ENCODE measurements around the gene SPO11.

Gene SPO11

DNA sequence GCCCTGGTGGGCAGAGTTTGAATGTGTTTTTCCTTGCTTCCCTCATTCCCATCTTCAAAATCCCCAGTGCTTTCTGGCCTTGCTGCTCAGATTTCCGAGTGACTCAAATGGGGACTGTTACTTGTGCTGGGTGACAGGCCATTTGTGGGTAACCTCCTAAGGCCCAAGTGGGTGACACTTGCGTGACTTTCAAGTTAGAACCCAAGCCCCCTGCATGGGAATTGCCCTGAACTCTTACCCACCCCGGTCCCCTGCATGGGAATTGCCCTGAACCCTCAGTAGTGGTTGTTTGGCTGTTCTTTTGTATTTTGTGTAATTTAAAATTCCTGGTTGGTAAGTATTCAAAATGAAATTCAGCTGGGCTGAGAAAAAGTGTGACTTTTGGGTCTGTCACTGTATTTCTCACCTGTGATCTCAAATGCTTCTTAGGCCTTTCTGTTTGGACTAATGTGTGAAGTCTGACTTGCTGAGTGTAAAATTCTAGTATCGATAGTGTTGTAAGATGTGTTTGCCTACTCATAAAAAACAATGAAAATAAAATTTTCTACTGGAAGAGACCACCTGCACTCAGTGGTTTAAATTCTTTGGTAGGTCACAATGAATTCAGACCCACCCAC is 49.2 kb downstream of the SPO11 start:
- no peak for DNase-seq

DNA sequence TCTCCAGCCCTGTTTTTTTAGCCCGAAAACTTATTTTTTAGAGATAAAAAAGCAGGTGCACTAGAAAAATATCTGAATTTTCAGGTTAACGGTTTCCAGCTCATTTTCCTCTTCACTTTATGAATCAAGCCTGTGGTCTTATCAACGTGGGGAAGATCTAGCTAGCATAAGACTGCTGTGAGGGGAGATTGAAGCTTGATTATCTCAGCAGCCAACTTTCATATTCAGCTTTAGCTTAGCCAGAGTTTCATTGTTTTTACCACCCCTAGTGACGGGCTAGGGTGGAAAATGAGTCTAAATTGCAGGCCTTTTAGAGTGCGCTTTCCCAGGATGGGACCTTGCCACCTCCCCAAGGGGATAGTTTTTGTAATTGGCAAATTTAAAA is 49.7 kb downstream of the SPO11 start:
- no peak for DNase-seq

DNA sequence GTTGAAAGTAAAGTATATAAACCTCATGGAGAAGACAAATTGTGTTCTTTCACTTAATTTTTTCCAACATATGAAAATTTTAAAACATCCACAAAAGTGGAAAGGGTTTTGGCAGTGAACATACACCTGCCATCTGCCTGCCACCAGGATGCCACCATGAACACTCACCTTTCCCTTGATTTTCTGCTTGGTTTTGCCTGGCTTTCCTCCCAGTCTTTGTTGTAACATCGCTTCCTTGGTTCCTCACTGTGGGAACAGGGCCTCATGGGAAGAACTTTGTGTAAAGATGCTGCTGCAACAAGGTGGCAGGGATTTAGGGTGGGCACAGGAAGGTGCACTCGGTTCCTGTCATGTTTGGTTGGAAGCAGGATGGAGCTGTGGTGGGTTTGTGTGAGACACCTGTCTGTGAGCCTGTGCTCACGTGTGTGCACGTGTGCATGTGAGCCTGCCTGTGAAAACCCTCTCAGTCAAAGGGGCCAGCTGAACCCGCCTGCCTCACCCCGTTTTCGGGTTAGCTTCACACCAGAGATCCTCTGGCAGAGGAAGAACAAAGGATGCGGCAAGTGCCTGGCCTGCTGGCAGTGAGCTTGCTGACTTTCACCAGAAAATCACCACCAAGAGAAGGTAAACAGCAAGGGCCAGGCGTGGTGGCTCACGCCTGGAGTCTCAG is 50.6 kb downstream of the SPO11 start:
- DNase-seq, result no peak

DNA sequence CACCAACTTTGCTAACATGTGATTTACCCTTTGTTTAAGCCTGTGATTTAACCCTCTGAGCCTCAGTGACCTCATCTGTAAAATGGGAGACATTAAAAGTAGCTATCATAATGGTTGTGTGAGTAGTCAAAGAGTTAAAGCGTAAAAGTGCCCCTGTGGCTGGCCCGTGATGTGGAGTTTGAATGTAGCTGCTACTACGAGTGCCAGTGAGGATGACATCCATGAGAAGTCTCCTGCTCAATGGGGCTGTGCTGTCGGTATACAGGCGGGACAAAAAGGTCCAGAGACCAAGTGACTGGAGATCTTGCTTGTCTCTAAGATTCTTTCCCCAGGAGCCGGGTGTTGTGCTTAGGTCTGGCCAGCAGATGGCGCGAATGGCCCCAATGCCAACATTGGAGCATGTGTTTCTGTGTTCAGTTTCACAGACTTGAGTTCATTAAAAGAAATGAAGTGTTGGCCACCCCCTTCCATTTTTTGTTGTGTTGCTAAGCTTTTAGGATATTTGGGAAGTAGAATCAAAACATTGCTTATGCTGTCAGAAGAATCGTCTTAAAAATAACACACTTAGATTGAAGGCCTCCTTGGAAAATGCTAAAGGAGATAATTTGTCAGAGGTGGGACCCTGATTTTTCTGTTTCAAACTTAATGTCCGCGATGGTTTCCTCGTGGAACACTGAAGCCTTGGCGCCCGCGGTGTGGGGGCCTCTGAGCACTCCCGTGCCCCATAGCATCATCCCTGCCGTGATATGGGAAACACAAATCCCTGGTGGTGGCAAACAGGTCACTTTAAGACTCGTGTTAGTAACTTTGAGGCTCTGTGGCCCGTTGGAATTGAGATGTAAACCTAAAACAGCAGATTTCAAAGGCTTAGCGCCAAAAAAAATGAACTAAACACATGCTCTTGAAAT is 52.2 kb downstream of the SPO11 start:
- DNase-seq, result peak; percentile 87

DNA sequence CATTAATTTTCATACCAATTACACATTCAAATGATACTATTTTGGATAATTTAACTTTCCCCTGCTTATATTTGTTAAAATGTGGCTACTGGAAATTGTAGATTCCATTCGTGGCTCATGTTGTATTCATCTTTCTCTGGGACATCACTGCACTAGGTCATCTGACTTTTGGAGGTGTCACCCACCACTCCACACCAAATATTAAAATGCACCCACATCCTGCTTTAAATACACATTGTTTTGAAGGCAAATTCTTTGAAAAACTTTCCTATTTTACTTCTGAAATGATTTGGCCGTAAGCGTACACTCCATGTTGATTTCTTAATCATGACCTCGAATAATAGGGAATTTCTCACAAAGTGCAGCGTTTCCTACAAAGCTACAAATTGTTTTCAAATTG is 52.9 kb downstream of the SPO11 start:
- no peak for DNase-seq

DNA sequence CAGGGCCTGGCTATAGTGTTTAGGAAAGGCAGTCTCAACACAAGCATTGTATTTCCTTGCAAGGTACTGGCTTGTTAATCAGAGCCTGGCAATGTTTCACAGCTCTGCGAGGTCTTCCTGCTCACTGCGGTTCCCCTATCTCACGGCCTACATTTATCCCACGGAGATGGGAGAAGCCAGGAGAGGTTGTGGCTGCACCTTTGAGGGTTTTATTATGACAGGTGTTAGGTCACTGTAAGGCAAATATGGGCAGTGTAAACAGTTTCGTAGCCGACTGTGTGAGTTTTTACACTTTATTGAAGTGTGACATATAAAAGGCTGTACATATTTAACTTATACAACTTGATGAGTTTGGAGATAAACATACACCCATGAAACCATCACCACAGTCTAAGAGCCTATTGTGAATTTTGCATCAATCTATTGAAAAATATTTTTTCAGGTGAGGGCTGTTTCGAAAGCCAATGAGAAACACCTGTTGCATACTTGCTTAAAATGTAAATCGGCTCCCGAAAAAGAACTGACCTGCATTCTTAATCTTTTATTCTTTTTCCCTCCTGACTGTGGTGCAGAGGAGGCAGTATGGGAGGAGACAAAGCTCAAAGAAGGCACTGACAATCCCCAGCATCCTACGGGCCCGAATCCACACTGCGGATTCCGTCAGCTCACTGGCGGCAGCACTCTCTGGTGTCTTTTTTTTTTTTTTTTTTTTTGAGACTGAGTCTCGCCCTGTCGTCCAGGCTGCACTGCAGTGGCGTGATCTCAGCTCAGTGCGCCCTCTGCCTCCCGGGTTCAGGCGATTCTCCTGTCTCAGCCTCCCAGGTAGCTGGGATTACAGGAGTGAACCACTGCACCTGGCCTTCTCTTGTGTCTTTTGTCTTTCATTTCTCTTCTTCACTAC is 54.1 kb downstream of the SPO11 start:
- no peak for DNase-seq

DNA sequence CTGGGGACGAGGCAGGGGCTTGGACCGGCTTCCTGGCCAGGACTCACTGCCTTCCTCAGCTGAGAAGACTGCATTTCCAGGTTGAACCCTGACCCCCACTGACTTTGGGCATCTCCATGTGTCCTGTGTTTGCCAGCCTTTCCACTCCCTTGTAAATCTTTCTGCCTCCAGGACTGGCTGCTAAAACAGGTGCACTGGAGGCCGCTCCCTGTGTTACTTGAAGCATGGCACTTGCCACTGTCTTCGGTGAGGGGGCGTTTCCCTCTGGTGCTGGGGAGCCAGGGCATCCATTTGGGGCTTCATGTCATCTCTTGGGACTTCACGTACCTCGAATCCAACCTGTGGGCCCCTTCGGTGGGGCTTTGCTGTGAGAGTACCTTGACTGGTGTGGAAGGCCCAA is 54.9 kb downstream of the SPO11 start:
- no peak for DNase-seq

DNA sequence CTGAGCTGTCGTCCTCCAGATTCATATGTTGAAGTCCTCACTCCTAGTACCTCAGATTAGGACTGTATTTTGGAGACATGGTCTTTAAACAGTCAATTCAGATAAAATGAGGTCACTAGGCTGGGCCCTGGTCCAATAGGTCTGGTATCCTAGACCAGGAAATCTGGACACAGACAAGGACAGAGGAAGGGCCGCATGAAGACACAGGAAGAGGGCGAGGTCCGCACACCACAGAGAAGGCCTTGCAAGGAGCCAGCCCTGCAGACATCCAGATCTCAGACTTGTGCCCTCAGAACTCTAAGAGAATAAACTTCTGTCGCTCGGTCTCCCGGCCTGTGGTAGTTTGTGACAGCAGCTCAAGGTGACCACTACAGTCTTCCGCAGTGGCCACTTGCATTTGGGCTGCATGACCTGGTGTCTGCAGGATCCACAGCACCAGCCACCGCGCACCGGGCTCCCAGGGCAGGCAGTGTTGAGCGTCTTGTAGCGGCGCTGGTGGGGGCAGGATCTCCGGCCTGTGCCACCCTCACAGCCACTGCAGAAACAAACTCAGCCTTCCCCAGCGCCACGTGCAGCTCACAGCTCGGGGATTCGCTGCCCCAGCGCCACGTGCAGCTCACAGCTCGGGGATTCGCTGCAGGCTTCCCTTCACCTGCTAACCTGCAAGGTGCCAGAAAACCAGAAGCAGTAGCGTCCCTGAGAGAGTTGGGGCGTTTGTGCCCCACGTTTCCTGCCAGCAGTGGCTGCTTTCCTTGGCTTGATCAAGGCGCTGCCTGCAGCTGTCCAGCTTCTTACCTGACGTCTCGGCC is 55.6 kb downstream of the SPO11 start:
- no peak for DNase-seq

DNA sequence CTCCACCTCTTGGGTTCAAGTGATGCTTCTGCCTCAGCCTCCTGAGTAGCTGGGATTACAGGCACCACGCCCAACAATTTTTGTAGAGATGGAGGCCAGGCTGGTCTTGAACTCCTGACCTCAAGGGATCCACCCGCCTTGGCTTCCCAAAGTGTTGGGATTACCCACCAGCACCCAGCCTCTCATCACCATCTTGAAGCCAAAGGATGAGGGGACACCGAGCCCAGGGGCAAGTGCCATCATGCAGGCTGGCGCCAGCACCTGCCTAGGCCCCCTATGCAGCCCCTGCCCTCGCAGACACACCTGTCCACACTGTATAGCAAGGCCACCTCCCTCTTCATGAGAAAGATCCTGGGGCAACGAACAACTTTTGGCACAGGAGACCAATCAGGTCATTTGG is 56.3 kb downstream of the SPO11 start:
- DNase-seq, result no peak

DNA sequence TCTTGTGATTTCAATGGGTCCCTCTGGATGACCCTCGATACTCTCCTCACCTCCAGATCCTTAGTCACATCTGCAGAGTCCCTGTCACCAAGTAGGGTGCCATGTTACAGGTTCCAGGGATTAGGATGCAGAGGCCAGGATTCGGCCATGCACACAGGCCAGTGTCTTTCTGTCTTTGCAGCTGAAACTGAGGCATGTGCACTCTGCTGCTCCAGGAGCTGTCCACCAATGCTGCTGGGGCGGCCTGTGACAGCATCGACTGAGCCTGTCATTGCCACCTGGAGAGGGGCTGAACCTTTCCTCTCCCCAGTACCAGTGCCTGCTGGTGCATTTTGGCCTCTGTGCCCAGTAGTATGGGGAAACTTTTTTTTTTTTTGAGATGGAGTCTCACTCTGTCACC is 57.2 kb downstream of the SPO11 start:
- no peak for DNase-seq

DNA sequence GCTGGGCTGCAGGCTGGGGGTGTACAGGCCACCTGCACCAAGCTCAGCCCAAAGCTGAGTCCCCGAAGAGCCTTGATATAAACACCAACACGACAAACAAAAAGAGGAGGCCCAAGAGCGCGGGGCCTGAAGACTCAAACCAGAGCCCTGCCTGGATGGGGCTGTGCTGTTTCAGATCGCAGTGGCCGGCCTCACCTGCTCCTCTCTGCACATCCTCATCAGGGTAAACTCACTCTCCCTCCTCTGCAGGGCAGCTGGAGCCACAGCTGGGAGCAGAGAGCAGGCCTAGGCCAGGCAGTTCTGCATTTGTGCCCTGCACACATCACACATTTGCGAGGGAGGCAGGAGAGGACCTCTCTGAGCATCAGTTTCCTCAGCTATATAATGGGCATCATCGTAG is 57.9 kb downstream of the SPO11 start:
- no peak for DNase-seq

DNA sequence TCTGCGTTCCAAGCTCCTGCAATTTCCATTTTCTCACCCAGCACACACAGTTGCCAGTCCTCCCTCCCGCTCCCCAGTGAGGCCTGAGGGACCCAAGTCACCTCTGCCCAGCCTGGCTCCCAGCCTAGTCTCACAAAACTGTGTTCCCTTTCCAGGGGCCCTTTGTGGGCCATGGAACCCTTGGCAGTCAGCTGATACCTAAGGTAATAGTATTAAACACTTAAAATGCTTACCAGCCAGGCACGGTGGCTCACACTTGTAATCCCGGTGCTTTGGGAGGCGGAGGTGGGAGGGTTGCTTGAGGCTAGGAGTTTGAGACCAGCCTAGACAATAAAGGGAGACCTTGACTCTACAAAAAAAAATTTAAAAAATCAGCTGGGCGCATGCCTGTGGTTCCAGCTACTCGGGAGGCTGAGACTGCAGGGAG is 58.4 kb downstream of the SPO11 start:
- DNase-seq, result no peak

DNA sequence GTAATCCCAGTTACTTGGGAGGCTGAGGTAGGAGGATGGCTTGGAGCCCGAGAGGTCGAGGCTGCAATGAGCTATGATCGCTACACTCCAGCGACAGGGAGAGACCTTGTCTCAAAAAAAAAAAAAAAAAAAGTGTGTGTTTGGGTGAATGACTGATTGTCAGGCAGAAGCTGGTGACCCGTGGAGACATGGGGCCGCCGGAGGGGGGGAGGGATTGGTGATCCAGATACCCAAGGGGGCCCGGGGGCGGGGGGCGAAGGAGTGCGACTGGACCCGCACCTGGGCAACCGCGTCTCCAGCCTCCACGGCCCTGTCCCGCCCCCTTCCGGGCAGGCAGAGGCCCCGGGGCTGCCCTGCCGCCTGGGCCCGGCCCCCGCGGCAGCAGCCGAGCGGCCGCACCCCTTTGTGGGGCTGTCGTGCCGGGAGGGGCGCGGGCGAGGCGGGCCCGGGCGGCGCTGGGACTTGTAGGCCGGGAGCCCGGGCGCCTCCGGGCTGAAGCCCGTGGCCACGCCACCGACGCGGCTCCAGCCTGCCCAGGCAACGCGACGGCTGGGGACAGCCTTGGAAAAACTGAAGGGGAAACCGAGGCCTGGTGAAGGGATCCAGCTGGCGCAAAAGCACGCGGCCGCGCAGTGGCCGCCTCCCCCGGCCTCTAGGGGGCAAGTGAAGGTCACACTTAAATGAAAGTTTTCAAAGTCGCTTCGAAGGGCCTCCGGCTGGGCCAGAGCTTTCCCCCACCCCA is 59.5 kb downstream of the SPO11 start:
- peak; percentile 74 for DNase-seq

DNA sequence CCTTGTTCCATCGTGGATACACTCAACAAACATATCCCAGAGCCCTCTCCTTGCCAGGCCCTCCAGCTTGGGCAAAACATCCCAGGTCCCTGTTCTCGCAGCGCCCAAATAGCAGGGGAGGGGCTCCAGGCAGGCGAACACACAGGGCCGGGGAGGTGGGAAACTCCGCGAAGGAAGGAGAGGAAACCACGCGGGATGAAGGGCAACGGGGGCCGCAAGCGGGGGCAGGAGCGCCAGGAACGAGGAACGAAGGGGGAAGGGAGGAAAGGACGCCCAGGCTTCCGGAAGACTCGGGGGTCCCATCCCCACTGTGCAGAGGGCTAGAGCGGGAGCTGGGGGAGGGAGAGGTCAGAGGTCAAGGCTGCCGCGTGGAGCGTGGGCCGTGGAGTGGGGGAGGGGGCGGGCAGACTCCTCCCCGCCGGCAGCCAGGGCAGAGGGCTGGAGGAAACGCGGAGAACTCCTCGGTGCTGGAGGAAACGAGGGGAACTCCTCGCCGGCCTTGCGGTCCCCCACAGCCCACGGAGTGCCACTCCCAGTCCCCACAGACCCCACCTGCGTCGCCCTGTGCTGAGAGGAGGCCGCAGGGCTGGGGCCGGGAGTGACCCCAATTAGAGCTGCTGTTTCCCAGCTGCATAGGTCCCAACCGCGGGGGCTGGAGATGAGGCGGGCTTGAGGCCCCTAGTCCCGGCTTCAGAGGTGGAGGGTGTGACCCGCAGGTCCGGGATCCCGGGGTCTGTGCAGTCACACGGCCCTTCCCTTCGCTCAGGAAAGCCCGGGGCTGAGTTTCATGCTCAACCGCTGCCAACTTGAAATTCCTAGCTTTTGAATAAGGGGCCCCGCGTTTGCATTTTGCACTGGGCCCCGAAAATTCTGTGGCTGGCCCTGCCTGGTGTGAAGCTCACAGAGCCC is 60.3 kb downstream of the SPO11 start:
- DNase-seq, result peak; percentile 58

DNA sequence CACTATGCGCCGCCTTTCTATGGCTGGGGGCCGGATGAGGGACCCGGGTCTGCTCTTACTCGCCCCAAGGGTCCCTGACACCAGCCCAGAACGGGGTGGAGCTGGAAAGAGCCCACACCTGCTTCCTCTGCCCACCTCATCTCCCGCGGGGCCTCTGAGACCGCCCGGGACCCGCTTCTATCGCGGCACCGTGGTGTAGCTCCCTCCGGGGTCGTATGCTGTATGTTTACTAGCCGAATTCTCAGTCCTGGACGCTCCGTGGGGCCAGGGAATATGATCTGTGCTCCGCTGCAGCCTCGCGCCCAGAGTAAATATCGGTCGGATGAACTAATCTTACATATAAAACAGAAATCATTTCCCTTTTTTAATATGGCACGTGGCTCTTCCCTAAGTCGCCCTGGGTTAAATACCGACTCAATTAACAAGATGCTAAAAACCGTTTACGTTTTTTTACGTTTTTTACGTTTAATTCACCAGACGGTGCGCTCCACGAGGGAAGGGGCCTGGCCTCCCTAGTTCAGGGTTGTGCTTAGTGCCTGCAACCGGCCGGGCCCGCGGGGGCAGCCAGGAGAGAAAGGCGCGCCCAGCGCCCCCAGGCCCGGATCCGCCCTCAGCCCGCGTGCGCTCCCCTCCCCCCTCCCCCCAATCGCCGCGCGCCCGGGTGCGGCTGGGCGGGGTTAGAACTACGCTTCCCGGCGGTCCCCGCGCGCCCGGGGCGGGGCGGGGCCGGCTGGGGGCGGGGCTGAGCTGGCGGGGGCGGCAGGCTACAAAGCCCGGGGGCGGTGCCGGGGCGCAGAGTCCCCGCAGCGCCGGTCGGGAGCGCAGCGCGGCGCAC is 61.2 kb downstream of the SPO11 start, which contains the start of gene RBM38:
TSS of gene RBM38 (plus strand) at position 793 of the 835 bp plus-strand sequence. CDS start 186 bp downstream, outside the sequence.
- peak; percentile 87 for DNase-seq

DNA sequence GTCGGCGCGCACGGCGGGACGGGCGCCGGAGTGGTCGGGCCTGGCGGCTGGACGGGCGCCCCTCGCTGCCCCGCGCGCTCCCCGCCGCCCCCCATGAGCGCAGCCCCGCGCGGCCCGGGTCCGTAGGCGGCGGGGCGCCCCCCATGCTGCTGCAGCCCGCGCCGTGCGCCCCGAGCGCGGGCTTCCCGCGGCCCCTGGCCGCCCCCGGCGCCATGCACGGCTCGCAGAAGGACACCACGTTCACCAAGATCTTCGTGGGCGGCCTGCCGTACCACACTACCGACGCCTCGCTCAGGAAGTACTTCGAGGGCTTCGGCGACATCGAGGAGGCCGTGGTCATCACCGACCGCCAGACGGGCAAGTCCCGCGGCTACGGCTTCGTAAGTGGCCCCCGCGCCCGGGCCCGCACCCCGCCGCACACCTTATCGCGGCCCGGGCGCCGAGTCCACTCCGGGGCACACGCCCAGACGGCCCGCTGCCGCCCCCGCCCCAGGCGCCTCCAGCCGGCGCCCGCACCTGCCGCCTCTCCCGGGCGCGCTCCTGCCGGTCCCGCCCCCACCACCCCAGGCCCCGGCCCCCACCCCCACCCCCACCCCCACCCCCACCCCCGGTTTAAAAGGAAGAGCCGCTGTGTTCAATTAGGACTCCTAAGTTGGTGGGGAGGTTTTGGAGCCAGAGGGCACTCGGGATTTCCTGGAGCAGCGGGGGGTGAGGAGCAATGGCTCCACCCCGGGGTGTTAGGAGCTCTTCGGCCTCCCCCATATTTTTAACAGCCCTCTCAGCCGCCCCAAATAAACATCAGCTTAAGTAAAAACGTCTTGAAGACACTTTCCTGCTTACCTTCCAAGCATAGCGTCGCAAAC is 62.1 kb downstream of the SPO11 start:
- peak; percentile 41 for DNase-seq

DNA sequence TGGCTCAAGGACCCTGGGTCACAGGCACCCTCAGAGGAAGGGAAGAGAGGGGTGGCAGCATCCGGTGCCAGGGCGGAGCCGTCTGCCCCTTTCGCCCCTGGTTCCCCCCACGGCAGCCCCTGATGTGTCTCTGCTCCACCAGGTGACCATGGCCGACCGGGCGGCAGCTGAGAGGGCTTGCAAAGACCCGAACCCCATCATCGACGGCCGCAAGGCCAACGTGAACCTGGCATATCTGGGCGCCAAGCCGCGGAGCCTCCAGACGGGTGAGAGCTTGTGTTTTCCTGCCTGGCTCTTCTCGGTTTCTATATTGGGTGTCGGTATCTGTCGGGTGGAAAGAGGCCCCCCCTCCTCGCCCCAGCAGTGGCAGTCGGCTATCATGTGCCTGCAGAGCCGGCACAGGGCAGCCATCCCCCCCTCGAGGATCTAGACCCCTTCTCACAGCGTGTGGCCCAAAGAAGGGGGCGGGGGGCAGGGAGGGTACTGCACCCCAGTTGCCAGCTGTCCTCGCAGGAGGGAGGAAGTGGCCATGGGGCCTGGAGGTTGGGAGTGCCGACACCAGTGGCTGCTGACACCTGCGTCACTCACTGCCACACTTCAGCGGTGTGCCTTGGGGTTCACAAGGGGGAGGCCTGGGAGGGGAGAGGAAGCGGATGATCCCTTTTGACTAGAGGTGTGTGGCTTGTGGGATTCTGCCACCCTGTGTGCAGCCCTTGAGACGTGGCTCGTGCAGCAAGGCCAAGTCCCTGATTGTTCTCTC is 63.1 kb downstream of the SPO11 start:
- peak; percentile 86 for DNase-seq
